ENCODE measurements around the gene NCOR1. TPM values are rescaled to one million over a fixed set of nuclear protein-coding genes. Genes with fewer than 3 reads are reported as not detected.
A peak's percentile ranks its signal among the peaks of the same experiment; 100 is the strongest.

NCOR1 gene
- total and polyA plus RNA-seq, 9 of the 15 experiments (the other 6 are each of a cell fraction or from before 2014, with no cell fraction given) = 20.2 to 66.5 (median 50.9) TPM

- H3K9me1 ChIP-seq (ENCODE audit: control insufficient read depth, insufficient read depth, low read length) = no peaks in the 10 kb centered on the region
- H3K4me1 ChIP-seq (replicated peaks in 1 of 2; ENCODE audit: control insufficient read depth in 2 of 2, insufficient read depth in 2 of 2, low read length in 2 of 2) = no peaks in the 10 kb centered on the region; a peak in 1 of 5 replicates
- no peak overlapping the region for H3K27ac ChIP-seq (ENCODE audit: extremely low read depth, low read depth, low read length)
- no peaks in the 10 kb centered on the region for H4K20me1 ChIP-seq (replicated peaks; ENCODE audit: control insufficient read depth, insufficient read depth, low read length)
- intact Hi-C loops (cut with micrococcal nuclease) = no loop called here
- BruUV-seq (replicated peaks) = no TSS peak
- no peak overlapping the region for H3K4me2 ChIP-seq (ENCODE audit: insufficient read depth, low read length)
- FAIRE-seq = no peak
- no peak overlapping the region for H3K9ac ChIP-seq (ENCODE audit: insufficient read depth in 1 of 2, low read depth in 2 of 2, low read length in 2 of 2)
- DNase-seq (ENCODE audit: extremely low read depth in 1 of 4, low spot score in 3 of 4) = no peak
- WGBS (ENCODE audit: insufficient coverage, low coverage, missing lambda C conversion rate) = 94% methylated on average over 2 of the region's 5 CpGs
- no peaks in the 10 kb centered on the region for H3K9me3 ChIP-seq (replicated peaks; ENCODE audit: control insufficient read depth, insufficient read depth, low read depth, low read length)
- ATAC-seq = no peak
- TF ChIP-seq CEBPB (tag; IDR thresholded peaks at IDR 0.05) = peak; percentile 65
- no peak for TF ChIP-seq RBM17 (IDR thresholded peaks at IDR 0.05; ENCODE audit: borderline replicate concordance, low read depth, low read length)
- TF ChIP-seq, protein P1, sequence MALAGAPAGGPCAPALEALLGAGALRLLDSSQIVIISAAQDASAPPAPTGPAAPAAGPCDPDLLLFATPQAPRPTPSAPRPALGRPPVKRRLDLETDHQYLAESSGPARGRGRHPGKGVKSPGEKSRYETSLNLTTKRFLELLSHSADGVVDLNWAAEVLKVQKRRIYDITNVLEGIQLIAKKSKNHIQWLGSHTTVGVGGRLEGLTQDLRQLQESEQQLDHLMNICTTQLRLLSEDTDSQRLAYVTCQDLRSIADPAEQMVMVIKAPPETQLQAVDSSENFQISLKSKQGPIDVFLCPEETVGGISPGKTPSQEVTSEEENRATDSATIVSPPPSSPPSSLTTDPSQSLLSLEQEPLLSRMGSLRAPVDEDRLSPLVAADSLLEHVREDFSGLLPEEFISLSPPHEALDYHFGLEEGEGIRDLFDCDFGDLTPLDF (CRISPR knock-in tag; IDR thresholded peaks at IDR 0.05) = no peak
- TF ChIP-seq CEBPG (CRISPR knock-in tag; IDR thresholded peaks at IDR 0.05) = no peak
- TF ChIP-seq CEBPG (tag; conservative IDR thresholded peaks at IDR 0.05 in 1 of 2, IDR thresholded peaks at IDR 0.05 in 1 of 2) = 0 out of 4 replicates have a peak, but pooled peaks of 1 of the 2 experiments have one; percentile 16
- in situ Hi-C loops (cut with MboI) = no loop called here
- peaks cover 38% of the 10 kb centered on the region; the same call in 2 of the 3 replicates for H3K36me3 ChIP-seq (ENCODE audit: control insufficient read depth, insufficient read depth, low read length)
- CTCF ChIA-PET (ENCODE audit: low intra/inter-chr PET ratio) = interaction anchor here (0.7 kb wide), 1 partner anchor 26 kb away, joined by 4 read pairs; no protein-coding TSS in a partner anchor
- H3K27me3 ChIP-seq (ENCODE audit: control insufficient read depth in 2 of 2, insufficient read depth in 2 of 2, low read length in 2 of 2) = no peaks in the 10 kb centered on the region
- H2AFZ ChIP-seq (ENCODE audit: low read depth, low read length) = no peak overlapping the region
- H3K79me2 ChIP-seq (ENCODE audit: control insufficient read depth, insufficient read depth, low read length) = peaks cover 22% of the 10 kb centered on the region
- H3K4me3 ChIP-seq = no peak overlapping the region
- POLR2A ChIA-PET = interaction anchor here (0.6 kb wide), 1 partner anchor 1566 kb away, joined by 3 read pairs; no protein-coding TSS in a partner anchor
These were observed 27.7 kb downstream of the NCOR1 start for GRCh38 chr17:16187642-16188041.
